Prostate gland (tissue), 2 donors: ENCODE results near the gene SLC6A11. TPM values are rescaled to one million over a fixed set of nuclear protein-coding genes. Genes with fewer than 3 reads are reported as not detected.
A peak's percentile ranks its signal among the peaks of the same experiment; 100 is the strongest.

Source experiments
- DNase-seq: peaks from one replicate; pipeline ENCODE4 v3.0.0-alpha.2; 2019; ENCODE audit warnings: low spot score
- H3K27ac ChIP-seq, 2 donors: fragments of 200-600 bp; sonication (generic); 2 replicates each; pipeline ENCODE4 v1.5.1; 2017 to 2019
- H3K27me3 ChIP-seq: fragments of 200-600 bp; sonication (generic); replicated peaks from 2 replicates; pipeline ENCODE4 v1.5.1; 2019; ENCODE audit not compliant: insufficient read depth
- H3K36me3 ChIP-seq, 2 donors: fragments of 200-600 bp; sonication (generic); 1 replicate in 1 of 2; 2 replicates in 1 of 2; pipeline versions ENCODE4 v1.5.1 to v1.8.1; 2017 to 2019
- H3K4me1 ChIP-seq: fragments of 200-600 bp; sonication (generic); replicated peaks from 2 replicates; pipeline ENCODE4 v1.5.1; 2019
- H3K4me3 ChIP-seq, 2 donors: fragments of 200-600 bp; sonication (generic); 2 replicates each; pipeline ENCODE4 v1.5.1; 2017 to 2019
- H3K9me3 ChIP-seq: fragments of 200-600 bp; sonication (generic); 2 replicates; pipeline ENCODE4 v1.5.1; 2017
- CTCF ChIP-seq, 4 experiments: fragments of 200-600 bp in 2 of 4; fragments of 450-650 bp in 2 of 4; sonication (generic) in 2 of 4; IDR thresholded peaks; 1 replicate in 3 of 4; 2 replicates in 1 of 4; pipeline ENCODE4 v1.5.1; 2016 to 2019; ENCODE audit warnings: antibody characterized with exemption in 4 of 4, mild to moderate bottlenecking in 2 of 4, moderate library complexity in 2 of 4
- POLR2A ChIP-seq: fragments of 450-650 bp; IDR thresholded peaks from one replicate; pipeline ENCODE4 v1.6.1; 2016; ENCODE audit warnings: antibody characterized with exemption, mild to moderate bottlenecking
- POLR2AphosphoS5 ChIP-seq: sonication (generic); formaldehyde crosslinking; IDR thresholded peaks from one replicate; pipeline ENCODE4 v1.6.1; 2017; ENCODE audit warnings: antibody characterized with exemption
- WGBS: methylation state at CpG from one replicate; pipeline ENCODE4 v1.1.5; 2018; 5-methylcytosine and 5-hydroxymethylcytosine counted together
- intact Hi-C: fragments of 100-400 bp; cut with DNase I; formaldehyde crosslinking; loops from one replicate; pipeline ENCODE4 v1.14.2; 2022
- total RNA-seq, 2 donors: library from RNA; depleted of rRNA; stranded (reverse); fragments of >200 nt; gene quantifications; one replicate each; pipeline ENCODE4 v1.1.0, GENCODE V29; 2016

SLC6A11 gene
- total RNA-seq, 2 donors from 2014 or later = 3.6 to 6.9 TPM

GRCh38 chr3:10956986-10957385, 141.0 kb downstream of the SLC6A11 start:
- no peak for TF ChIP-seq POLR2A
- no peak for TF ChIP-seq CTCF (IDR thresholded peaks at IDR 0.05)
- H3K27ac ChIP-seq = no peak overlapping the region

DNA sequence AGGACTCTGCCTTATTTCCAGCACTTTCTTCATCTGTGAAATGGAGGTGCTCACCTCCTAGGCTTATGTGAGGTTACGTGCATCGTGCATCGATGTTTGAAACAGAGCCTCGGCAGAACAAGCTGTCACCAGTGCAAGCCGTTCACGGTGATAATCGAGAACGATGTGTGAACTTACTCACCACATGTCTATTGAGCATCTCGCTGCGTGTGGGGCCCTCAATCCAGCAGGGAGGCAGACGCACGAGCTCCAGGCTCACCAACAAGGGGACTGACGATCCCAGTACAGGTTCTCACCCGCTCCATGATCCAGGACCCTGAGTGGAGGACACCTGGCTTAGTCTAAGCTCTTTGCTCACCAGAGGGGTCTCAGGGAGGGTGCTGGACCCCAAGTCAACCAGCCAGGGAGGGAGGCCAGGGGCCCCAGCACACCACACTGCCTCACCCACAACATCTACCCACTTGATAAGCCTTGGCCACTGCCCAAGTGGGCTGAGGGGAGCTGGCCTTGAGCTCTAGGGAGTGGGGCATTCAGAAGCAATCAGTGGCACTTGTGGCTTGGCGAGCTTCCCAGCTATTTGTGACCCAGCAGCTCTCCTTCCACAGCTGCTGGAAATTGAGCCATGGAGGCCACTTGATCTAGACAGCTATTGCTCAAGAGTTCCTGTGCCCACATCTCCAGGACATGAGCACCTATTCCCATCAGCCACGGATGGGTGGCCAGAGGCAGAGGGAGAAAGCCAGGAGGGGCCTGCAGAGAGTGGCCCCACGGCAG, 142.1 kb downstream of the SLC6A11 start:
- DNase-seq = no peak
- TF ChIP-seq POLR2A (no peak), POLR2AphosphoS5 (no peak), CTCF (IDR thresholded peaks at IDR 0.05) (no peak)
- Histone ChIP-seq H3K27ac (no peak overlapping the region), H3K27me3 (no peaks in the 10 kb centered on the region), H3K9me3 (no peaks in the 10 kb centered on the region), H3K4me3 (no peak overlapping the region), H3K4me1 (no peaks in the 10 kb centered on the region), H3K36me3 (no peaks in the 10 kb centered on the region)
- intact Hi-C loops = no loop called here
- WGBS = 79% methylated on average over 17 of the region's 17 CpGs

More at GRCh38 chr3:10956986-10957385, 141.0 kb downstream of the SLC6A11 start:
- Histone ChIP-seq H3K27me3 (no peaks in the 10 kb centered on the region), H3K9me3 (no peaks in the 10 kb centered on the region), H3K4me1 (no peaks in the 10 kb centered on the region), H3K36me3 (no peaks in the 10 kb centered on the region), H3K4me3 (no peak overlapping the region)
- intact Hi-C loops = no loop called here
- 68% methylated on average over 6 of the region's 6 CpGs for WGBS
- DNase-seq = no peak

- intact Hi-C loops = no loop called here
- Histone ChIP-seq H3K27ac (no peak overlapping the region), H3K27me3 (peaks cover under 1% of the 10 kb centered on the region), H3K4me1 (no peaks in the 10 kb centered on the region), H3K36me3 (no peaks in the 10 kb centered on the region), H3K9me3 (no peaks in the 10 kb centered on the region), H3K4me3 (no peak overlapping the region)
- TF ChIP-seq POLR2AphosphoS5 (no peak), CTCF (IDR thresholded peaks at IDR 0.05) (no peak), POLR2A (no peak)
- 95% methylated on average over 6 of the region's 6 CpGs for WGBS
- no peak for DNase-seq
Observed at GRCh38 chr3:10960255-10960654, 144.2 kb downstream of the SLC6A11 start.

DNA sequence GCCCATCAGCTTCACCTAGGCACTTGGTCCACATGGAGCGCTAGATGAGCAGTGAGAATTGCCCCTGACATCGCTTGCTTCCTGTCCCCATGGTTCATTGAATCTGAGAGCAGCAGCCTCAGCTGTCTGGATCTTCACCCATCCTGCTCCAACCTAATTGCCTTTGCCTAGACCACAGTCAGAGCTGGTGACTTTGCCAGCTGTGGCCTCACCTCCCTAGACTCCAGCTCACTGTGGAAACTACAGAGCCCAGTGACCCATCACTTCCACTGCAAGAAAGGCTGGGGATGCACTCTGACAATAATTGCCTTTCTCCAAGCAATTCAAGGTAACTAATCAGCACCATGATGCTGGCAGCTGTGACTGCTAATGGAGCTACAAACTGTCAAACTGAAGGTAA, 145.9 kb downstream of the SLC6A11 start:
- 75% methylated on average over 2 of the region's 2 CpGs for WGBS
- no peak for DNase-seq
- Histone ChIP-seq H3K27me3 (peaks cover 3% of the 10 kb centered on the region), H3K4me3 (no peak overlapping the region), H3K4me1 (no peaks in the 10 kb centered on the region), H3K27ac (no peak overlapping the region), H3K36me3 (no peaks in the 10 kb centered on the region), H3K9me3 (no peaks in the 10 kb centered on the region)
- intact Hi-C loops = no loop called here
- TF ChIP-seq POLR2AphosphoS5 (no peak), CTCF (IDR thresholded peaks at IDR 0.05) (no peak), POLR2A (no peak)

DNA sequence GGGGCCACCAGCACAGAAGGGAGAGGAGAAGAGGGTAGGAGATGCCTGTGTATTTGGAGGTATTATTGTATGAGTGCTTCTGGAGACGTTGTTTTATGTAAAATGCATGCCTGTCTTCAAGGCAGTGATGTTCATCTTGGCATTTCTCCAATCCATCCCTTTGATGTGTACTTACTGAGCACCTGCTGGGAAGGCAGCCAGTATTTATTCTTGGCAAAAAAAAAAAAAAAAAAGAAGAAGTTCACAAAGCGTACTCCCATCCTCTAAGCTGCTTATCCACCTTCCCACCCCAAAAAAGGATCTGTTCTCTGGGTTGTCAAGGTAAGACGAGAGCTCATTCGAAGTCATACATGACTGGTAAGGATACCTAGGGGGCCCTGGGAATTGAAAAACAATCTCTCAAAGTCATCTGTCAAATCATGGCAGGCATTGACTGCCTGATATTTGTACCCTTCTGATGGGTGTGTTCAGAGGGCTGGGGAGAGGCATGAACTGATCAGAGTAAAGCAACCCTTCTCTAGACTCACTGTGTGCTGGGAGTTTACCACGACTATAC, 146.5 kb downstream of the SLC6A11 start:
- 30% methylated on average over 5 of the region's 5 CpGs for WGBS

More for the DNA sequence above, 146.5 kb downstream of the SLC6A11 start:
- TF ChIP-seq POLR2AphosphoS5 = no peak
- TF ChIP-seq CTCF (IDR thresholded peaks at IDR 0.05) = no peak
- TF ChIP-seq POLR2A = no peak
- H3K9me3 ChIP-seq = no peaks in the 10 kb centered on the region
- peak; percentile 12 for DNase-seq
- no peaks in the 10 kb centered on the region for H3K36me3 ChIP-seq
- peaks cover 3% of the 10 kb centered on the region for H3K27me3 ChIP-seq
- intact Hi-C loops = no loop called here
- no peaks in the 10 kb centered on the region for H3K4me1 ChIP-seq
- H3K4me3 ChIP-seq = no peak overlapping the region
- H3K27ac ChIP-seq = no peak overlapping the region
